ENCODE results near the gene TTLL11. TPM values are rescaled to one million over a fixed set of nuclear protein-coding genes. Genes with fewer than 3 reads are reported as not detected.

TTLL11 gene
- total RNA-seq, 1 experiment from 2014 or later: 1.5 TPM

GRCh38 chr9:122100756-122101155, 7.6 kb upstream of the TTLL11 start:
- Histone ChIP-seq H3K79me1 (ENCODE audit: insufficient read depth, low read depth, low read length, poor library complexity, severe bottlenecking) (no peaks in the 10 kb centered on the region), H3K9ac (ENCODE audit: extremely low read depth, insufficient read length, low read length) (no peak overlapping the region), H3K27me3 (ENCODE audit: insufficient read depth, low read length) (no peaks in the 10 kb centered on the region), H3K4ac (ENCODE audit: low read depth, low read length) (no peak overlapping the region), H2BK5ac (ENCODE audit: insufficient read length, low read length) (no peak overlapping the region), H3K18ac (ENCODE audit: insufficient read length, low read depth, low read length) (no peak overlapping the region), H3K79me2 (ENCODE audit: insufficient read depth, low read length) (no peaks in the 10 kb centered on the region), H2BK120ac (ENCODE audit: low read depth, low read length, poor library complexity, severe bottlenecking) (no peak overlapping the region), H4K91ac (ENCODE audit: insufficient read length, low read depth, low read length) (no peak overlapping the region), H3T11ph (ENCODE audit: low read length) (no peak overlapping the region), H2BK20ac (ENCODE audit: low read depth, low read length, poor library complexity, severe bottlenecking) (no peak overlapping the region), H3K23ac (ENCODE audit: insufficient read length, low read depth, low read length) (no peak overlapping the region), H3K4me1 (ENCODE audit: insufficient read depth, low read length) (no peaks in the 10 kb centered on the region), H2BK12ac (ENCODE audit: insufficient read length, low read depth, low read length) (no peak overlapping the region), H3K23me2 (ENCODE audit: insufficient read length, low read depth, low read length, poor library complexity, severe bottlenecking) (no peaks in the 10 kb centered on the region), H3K9me3 (ENCODE audit: control insufficient read depth, low read depth, low read length) (no peaks in the 10 kb centered on the region), H3K14ac (ENCODE audit: insufficient read depth, low read length) (no peak overlapping the region), H3K56ac (ENCODE audit: insufficient read length, low read depth, low read length) (no peak overlapping the region), H2BK15ac (ENCODE audit: low read depth, low read length) (no peak overlapping the region), H3K4me2 (ENCODE audit: insufficient read depth, insufficient read length, low read length) (no peak overlapping the region), H3K27ac (ENCODE audit: insufficient read length, low read depth, low read length) (no peak overlapping the region), H4K5ac (ENCODE audit: insufficient read length, low read depth, low read length) (no peak overlapping the region), H4K20me1 (ENCODE audit: control insufficient read depth, insufficient read depth, insufficient read length) (peaks cover 2% of the 10 kb centered on the region), H4K8ac (replicated peaks; ENCODE audit: insufficient read length, low read depth, low read length) (no peak overlapping the region), H2AFZ (ENCODE audit: low read length) (no peak overlapping the region), H2AK5ac (ENCODE audit: insufficient read length, low read length) (no peak overlapping the region)
- no peak overlapping the region for H3K27ac Mint-ChIP-seq
- no peak overlapping the region for H3K4me3 Mint-ChIP-seq
- no CpG with 5 or more reads among the region's 7 CpGs for WGBS (ENCODE audit: extremely low coverage, insufficient read length, low lambda C conversion rate)
- no peak for TF ChIP-seq CTCF (conservative IDR thresholded peaks at IDR 0.05)
- peaks cover 0 to 6% (median 0%) of the 10 kb centered on the region in 3 experiments; a peak in 1 of 7 replicates for H3K36me3 Mint-ChIP-seq (ENCODE audit: insufficient read depth in 1 of 3, low read depth in 3 of 3)
- peaks cover 7 to 9% of the 10 kb centered on the region in 2 experiments; a peak in 4 of 5 replicates for H3K9me3 Mint-ChIP-seq
- peaks cover 2 to 3% of the 10 kb centered on the region in 2 experiments; a peak in 3 of 4 replicates for H3K4me1 Mint-ChIP-seq
- no peak for DNase-seq
- H3K27me3 Mint-ChIP-seq (ENCODE audit: low read depth): peaks cover 9% of the 10 kb centered on the region

All from H9 (cell line).